K562 (cell line): ENCODE results near the gene BICD1. TPM values are rescaled to one million over a fixed set of nuclear protein-coding genes. Genes with fewer than 3 reads are reported as not detected.

ENCODE experiments used
- ATAC-seq: fragments of 200-7000 bp; cut with Tn5 transposase; 3 replicates; pipeline ENCODE4 v1.9.1; 2020; ENCODE audit warnings: moderate library complexity
- BruUV-seq: library from RNA; stranded (reverse); fragments of 400-500 nt; replicated peaks from 2 replicates; lab custom pipeline; 2021; lab: Mats Ljungman, UMichigan
- CTCF ChIA-PET: fragments of 300-600 bp; formaldehyde crosslinking; extraction: SDS; loops from one replicate; lab custom pipeline; 2021; ENCODE audit warnings: low intra/inter-chr PET ratio; lab: Yijun Ruan, JAX
- POLR2A ChIA-PET: fragments of 300-600, 350-650 bp; sonication (Branson Sonifier 250); formaldehyde crosslinking; extraction: SDS; loops from one replicate; lab custom pipeline; 2021; ENCODE audit warnings: antibody characterized with exemption, inconsistent platforms; lab: Yijun Ruan, JAX
- DNase-seq, 4 experiments: peaks; one replicate each; pipeline versions ENCODE4 v3.0.0 to v3.0.0-alpha.2; 2011 to 2018; ENCODE audit warnings: low spot score in 3 of 4, mixed read lengths in 3 of 4; ENCODE audit errors: extremely low read depth in 1 of 4
- FAIRE-seq: peaks from 2 replicates; lab custom pipeline; 2011; peaks lifted over from hg19 to GRCh38; lab: Jason Lieb, UNC
- H2AFZ ChIP-seq: 2 replicates; pipeline ENCODE4 v1.6.0; 2011; ENCODE audit warnings: low read depth, low read length, control low read depth, inconsistent platforms
- H3K27ac ChIP-seq: fragments of 200-600 bp; 3 replicates; pipeline ENCODE4 v1.8.0; 2011; ENCODE audit warnings: low read depth, mild to moderate bottlenecking, control low read depth, inconsistent platforms, low read length, moderate library complexity, mixed read lengths; ENCODE audit errors: extremely low read depth
- H3K27me3 ChIP-seq, 2 experiments: fragments of 300-600 bp in 1 of 2; 2 replicates in 1 of 2; 3 replicates in 1 of 2; pipeline versions ENCODE4 v1.6.0 to v1.8.0; 2011; ENCODE audit warnings: inconsistent platforms in 2 of 2, low read length in 2 of 2, mild to moderate bottlenecking in 1 of 2, mixed read lengths in 1 of 2, moderate library complexity in 1 of 2; ENCODE audit not compliant: control insufficient read depth in 2 of 2, insufficient read depth in 2 of 2
- H3K36me3 ChIP-seq: fragments of 300-600 bp; 3 replicates; pipeline ENCODE4 v1.8.0; 2011; ENCODE audit warnings: mild to moderate bottlenecking, low read length, inconsistent platforms; ENCODE audit not compliant: control insufficient read depth, insufficient read depth
- H3K4me1 ChIP-seq, 2 experiments: fragments of 200-600 bp in 1 of 2; replicated peaks in 1 of 2; 2 replicates in 1 of 2; 3 replicates in 1 of 2; pipeline versions ENCODE4 v1.5.1 to v1.8.0; 2011; ENCODE audit warnings: inconsistent platforms in 2 of 2, low read length in 2 of 2, mild to moderate bottlenecking in 1 of 2, mixed read lengths in 1 of 2, moderate library complexity in 1 of 2; ENCODE audit not compliant: control insufficient read depth in 2 of 2, insufficient read depth in 2 of 2
- H3K4me2 ChIP-seq: 2 replicates; pipeline ENCODE4 v1.6.1; 2011; ENCODE audit warnings: low read length, control low read depth, inconsistent platforms, mixed read lengths; ENCODE audit not compliant: insufficient read depth
- H3K4me3 ChIP-seq: fragments of 200-600 bp; sonication (generic), shearing (Covaris generic); 2 replicates; pipeline ENCODE4 v1.5.1; 2016; ENCODE audit warnings: control low read depth, inconsistent platforms
- H3K79me2 ChIP-seq: fragments of 200-600 bp; 3 replicates; pipeline ENCODE4 v1.8.0; 2011; ENCODE audit warnings: low read length, inconsistent platforms; ENCODE audit not compliant: control insufficient read depth, insufficient read depth
- H3K9ac ChIP-seq, 2 experiments: 2 replicates each; pipeline versions ENCODE4 v1.6.0 to v1.6.1; 2011; ENCODE audit warnings: low read depth in 2 of 2, low read length in 2 of 2, control low read depth in 1 of 2, inconsistent platforms in 1 of 2, mild to moderate bottlenecking in 1 of 2, mixed read lengths in 1 of 2; ENCODE audit not compliant: insufficient read depth in 1 of 2
- H3K9me1 ChIP-seq: one replicate; pipeline ENCODE4 v1.6.0; 2011; ENCODE audit warnings: inconsistent platforms, mild to moderate bottlenecking, low read length, moderate library complexity; ENCODE audit not compliant: control insufficient read depth, insufficient read depth
- H3K9me3 ChIP-seq: replicated peaks from 2 replicates; pipeline ENCODE4 v1.5.1; 2011; ENCODE audit warnings: low read depth, low read length, inconsistent platforms; ENCODE audit not compliant: control insufficient read depth, insufficient read depth
- H4K20me1 ChIP-seq: replicated peaks from 2 replicates; pipeline ENCODE4 v1.6.1; 2011; ENCODE audit warnings: low read length, inconsistent platforms, mixed read lengths; ENCODE audit not compliant: control insufficient read depth, insufficient read depth
- C11orf30 ChIP-seq: fragments of 450-650 bp; IDR thresholded peaks from 2 replicates; pipeline ENCODE4 v1.6.1; 2016; ENCODE audit warnings: low read depth, mild to moderate bottlenecking
- CHCHD3 ChIP-seq: fragments of 250-450 bp; sonication (Bioruptor Pico); IDR thresholded peaks from 2 replicates; pipeline ENCODE4 v2.1.2; 2022; ENCODE audit warnings: mild to moderate bottlenecking
- FOSL1 ChIP-seq: fragments of 200-800 bp; sonication (Bioruptor generic); conservative IDR thresholded peaks from 2 replicates; pipeline ENCODE4 v1.6.1; 2016; ENCODE audit warnings: missing genetic modification characterization, missing compliant biosample characterization
- FOXJ2 ChIP-seq: fragments of 200-800 bp; sonication (Bioruptor generic); IDR thresholded peaks from 2 replicates; pipeline ENCODE4 v1.6.1; 2016; ENCODE audit warnings: missing genetic modification characterization, missing compliant biosample characterization
- MAFF ChIP-seq: IDR thresholded peaks from 2 replicates; pipeline ENCODE4 v1.6.1; 2012; ENCODE audit warnings: low read length, improper control_type of control experiment
- NFIC ChIP-seq: fragments of 450-650 bp; IDR thresholded peaks from 2 replicates; pipeline ENCODE4 v1.6.1; 2017; ENCODE audit warnings: mild to moderate bottlenecking, inconsistent platforms
- RFX1 ChIP-seq: fragments of 450-650 bp; IDR thresholded peaks from 2 replicates; pipeline ENCODE4 v1.6.1; 2016; ENCODE audit warnings: mild to moderate bottlenecking, moderate library complexity
- SMAD2 ChIP-seq: fragments of 150-350 bp; IDR thresholded peaks from 2 replicates; pipeline ENCODE4 v1.6.1; 2014; ENCODE audit warnings: low read depth, mild to moderate bottlenecking, low read length
- SOX6 ChIP-seq: fragments of 450-650 bp; IDR thresholded peaks from 2 replicates; pipeline ENCODE4 v1.6.1; 2014; ENCODE audit warnings: mild to moderate bottlenecking
- SRF ChIP-seq, 2 experiments: fragments of 250-450, 450-650 bp in 1 of 2; sonication (Bioruptor Pico) in 1 of 2; sonication (generic) in 1 of 2; formaldehyde crosslinking; IDR thresholded peaks; 2 replicates each; pipeline versions ENCODE4 v1.5.0 to v1.5.1; 2020 to 2022; ENCODE audit warnings: mild to moderate bottlenecking in 1 of 2, missing genetic modification reagents in 1 of 2
- TRIM28 ChIP-seq: fragments of 450-650 bp; IDR thresholded peaks from 2 replicates; pipeline ENCODE4 v1.6.1; 2017
- ZNF140 ChIP-seq: fragments of 250-450 bp; sonication (Bioruptor Pico); IDR thresholded peaks from 2 replicates; pipeline ENCODE4 v1.8.0; 2021; ENCODE audit warnings: moderate library complexity, mild to moderate bottlenecking, inconsistent platforms
- ZNF586 ChIP-seq: fragments of 450-650 bp; formaldehyde crosslinking; conservative IDR thresholded peaks from 2 replicates; pipeline ENCODE4 v1.4.0; 2020; ENCODE audit warnings: mild to moderate bottlenecking, moderate library complexity
- WGBS: fragments of 100-300 bp; shearing (Covaris generic); methylation state at CpG from one replicate; pipeline ENCODE4 v1.1.6; 2016; ENCODE audit warnings: low coverage, mixed read lengths; ENCODE audit not compliant: insufficient coverage; ENCODE audit errors: missing lambda C conversion rate; 5-methylcytosine and 5-hydroxymethylcytosine counted together
- in situ Hi-C: fragments of 300-500 bp; cut with MboI; formaldehyde crosslinking; loops from 4 replicates; pipeline ENCODE4 v1.15.0; 2018; ENCODE audit warnings: inconsistent platforms, mixed read lengths
- intact Hi-C: fragments of 100-400 bp; cut with micrococcal nuclease; formaldehyde crosslinking; loops from 2 replicates; pipeline ENCODE4 v1.14.2; 2022
- polyA plus RNA-seq, 8 experiments: library from polyadenylated mRNA; depleted of rRNA in 4 of 8; stranded (reverse) in 5 of 8; unstranded in 3 of 8; fragments of >200 nt; fragmentation: Nextera tagmentation in 2 of 8; fragmentation: Illumina TruSeq in 1 of 8; extraction: Ambion mirVana in 2 of 8; extraction: Trizol in 1 of 8; gene quantifications; 2 replicates each; pipeline versions ENCODE4 v1.2.1 to v1.2.3, GENCODE V29; 2011 to 2014; ENCODE audit warnings: inconsistent platforms in 1 of 8, missing spikeins in 1 of 8
- total RNA-seq, 7 experiments: library from RNA; depleted of rRNA in 6 of 7; stranded (reverse); fragments of >200 nt in 6 of 7; fragmentation: Illumina TruSeq in 2 of 7; extraction: Trizol in 2 of 7; gene quantifications; 2 replicates each; pipeline versions ENCODE4 v1.2.1 to v1.2.3, GENCODE V29; 2011 to 2021; ENCODE audit warnings: low replicate concordance in 1 of 7

BICD1 gene
- total and polyA plus RNA-seq, 9 of the 15 experiments (the other 6 are each of a cell fraction or from before 2014, with no cell fraction given): 3.5 to 21.1 (median 12.5) TPM

- H4K20me1 ChIP-seq: no peaks in the 10 kb centered on the region
- no peak overlapping the region for H3K27ac ChIP-seq
- H3K36me3 ChIP-seq: no peaks in the 10 kb centered on the region
- TF ChIP-seq CHCHD3 (CRISPR knock-in tag): no peak
- 0% methylated on average over 1 of the region's 1 CpG for WGBS
- no TSS peak for BruUV-seq
- ChIA-PET POLR2A (interaction anchor here (0.9 kb wide), 1 partner anchor 19 kb away, joined by 3 read pairs; no protein-coding TSS in a partner anchor), CTCF (no interaction called here)
- H3K9me3 ChIP-seq: no peaks in the 10 kb centered on the region
- no peaks in the 10 kb centered on the region for H3K79me2 ChIP-seq
- no peak overlapping the region for H3K9ac ChIP-seq
- no peak for FAIRE-seq
- no peak overlapping the region for H2AFZ ChIP-seq
- in situ Hi-C loops (no loop called here), intact Hi-C loops (no loop called here)
- H3K27me3 ChIP-seq: no peaks in the 10 kb centered on the region
- no peak for DNase-seq
- no peak overlapping the region for H3K4me2 ChIP-seq
- no peak overlapping the region for H3K4me3 ChIP-seq
- H3K9me1 ChIP-seq: no peaks in the 10 kb centered on the region
- no peak for ATAC-seq
- no peaks in the 10 kb centered on the region for H3K4me1 ChIP-seq
These were observed 75.0 kb downstream of the BICD1 start for GRCh38 chr12:32181498-32182175.

GRCh38 chr12:32183650-32184049, 77.0 kb downstream of the BICD1 start:
- Histone ChIP-seq H4K20me1 (no peaks in the 10 kb centered on the region), H3K27me3 (no peaks in the 10 kb centered on the region), H3K9ac (no peak overlapping the region), H3K79me2 (no peaks in the 10 kb centered on the region), H3K36me3 (no peaks in the 10 kb centered on the region), H3K4me2 (no peak overlapping the region), H3K27ac (no peak overlapping the region), H3K9me3 (no peaks in the 10 kb centered on the region), H3K4me3 (no peak overlapping the region), H3K4me1 (no peaks in the 10 kb centered on the region), H3K9me1 (no peaks in the 10 kb centered on the region), H2AFZ (no peak overlapping the region)
- POLR2A ChIA-PET: interaction anchor here (1.0 kb wide), 2 partner anchors 16 to 102 kb away, joined by 3 read pairs; no protein-coding TSS in a partner anchor
- ATAC-seq (no peak), FAIRE-seq (no peak), DNase-seq (peak in 1 of 4 experiments; percentile 6)
- in situ Hi-C loops: no loop called here
- 50% methylated on average over 1 of the region's 1 CpG for WGBS
- TF ChIP-seq SRF (CRISPR knock-in tag; IDR thresholded peaks at IDR 0.05) (peak in 1 of 2 experiments; percentile 88; a peak in 3 of 4 replicates), FOXJ2 (tag) (peak; percentile 93), FOSL1 (tag) (peak; percentile 64), RFX1 (0 out of 2 replicates have a peak, but pooled peaks have one; percentile 5), ZNF140 (CRISPR knock-in tag) (no peak), TRIM28 (no peak), NFIC (no peak), SMAD2 (no peak), C11orf30 (no peak), SOX6 (peak; percentile 37; the same call in 1 of the 2 replicates), ZNF586 (CRISPR knock-in tag) (no peak), MAFF (no peak)
- no TSS peak for BruUV-seq
- intact Hi-C loops: no loop called here
- CTCF ChIA-PET: no interaction called here
